COLO668 (cell line): Measurements from ENCODE around the gene ITPK1.

ENCODE experiments used
- DNase-seq: peaks from one replicate; lab custom pipeline; 2025; ENCODE audit not compliant: unreplicated experiment; lab: John Stamatoyannopoulos, UW

The ITPK1 gene

DNA sequence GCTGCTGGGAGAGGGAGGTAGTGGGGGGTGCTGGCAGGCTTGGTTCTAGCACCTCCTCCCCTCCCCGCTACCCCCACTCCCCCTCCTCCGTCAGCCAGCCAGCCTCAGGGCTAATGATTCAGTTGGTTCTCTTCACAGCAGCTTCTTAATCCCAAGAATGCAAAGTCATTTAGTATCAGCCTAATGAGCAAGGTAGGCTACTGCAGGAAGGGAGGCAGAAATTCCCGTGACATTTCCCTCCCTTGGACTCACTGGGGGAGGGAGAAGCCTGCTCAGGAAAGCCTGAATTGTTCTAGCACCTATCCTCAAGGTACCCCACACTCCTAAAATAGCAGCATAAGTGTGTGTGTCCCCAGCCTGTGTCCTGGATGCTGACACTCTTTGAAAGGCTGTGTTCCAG is 29.8 kb downstream of the ITPK1 start:
- DNase-seq, result no peak

DNA sequence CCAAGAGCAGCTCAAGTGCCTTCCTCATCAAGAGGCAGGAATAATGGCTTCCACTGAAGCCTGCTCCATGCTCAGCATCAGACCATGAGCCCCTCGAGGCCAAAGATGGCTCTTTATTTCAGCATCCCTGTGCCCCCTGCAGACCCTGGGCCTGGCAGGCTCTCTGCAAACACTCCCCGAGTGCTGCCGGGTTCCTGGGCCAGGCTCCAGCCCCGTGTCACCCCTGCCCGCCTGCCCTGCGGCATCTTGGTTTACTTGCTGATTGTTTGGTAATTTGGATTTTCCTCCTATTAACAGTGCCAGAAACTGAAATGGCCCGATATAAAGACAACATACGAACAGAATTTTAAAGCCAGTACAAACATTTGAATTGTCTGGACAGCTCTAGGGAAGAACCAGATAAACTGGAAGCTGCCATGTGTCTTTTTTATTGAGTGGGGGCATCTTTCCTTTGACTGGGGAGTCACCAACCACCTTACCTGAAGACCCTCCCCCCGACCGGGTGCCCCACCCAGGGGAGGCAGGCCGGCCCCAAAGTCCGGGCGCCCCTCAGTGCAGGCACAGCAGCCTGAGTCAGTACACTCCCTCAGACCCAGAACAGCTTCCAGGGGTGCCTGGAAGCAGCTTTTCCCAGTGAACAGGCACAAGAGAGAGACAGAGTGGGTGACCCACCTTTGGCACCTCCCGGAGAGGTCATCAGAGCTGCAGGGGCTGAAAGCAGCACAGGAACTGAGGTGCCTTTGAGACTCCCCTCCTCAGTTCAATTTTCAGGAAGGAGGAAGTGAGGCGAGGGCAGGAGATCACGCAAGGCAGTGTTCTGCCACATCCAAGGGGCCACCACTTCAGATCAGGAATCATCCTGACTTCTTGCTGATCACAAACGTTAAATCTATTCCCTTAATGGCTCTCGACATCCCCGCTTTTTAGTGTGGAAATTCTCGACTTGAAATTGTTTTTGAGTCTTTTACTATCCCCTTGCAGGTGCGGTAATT is 30.6 kb downstream of the ITPK1 start:
- no peak for DNase-seq

DNA sequence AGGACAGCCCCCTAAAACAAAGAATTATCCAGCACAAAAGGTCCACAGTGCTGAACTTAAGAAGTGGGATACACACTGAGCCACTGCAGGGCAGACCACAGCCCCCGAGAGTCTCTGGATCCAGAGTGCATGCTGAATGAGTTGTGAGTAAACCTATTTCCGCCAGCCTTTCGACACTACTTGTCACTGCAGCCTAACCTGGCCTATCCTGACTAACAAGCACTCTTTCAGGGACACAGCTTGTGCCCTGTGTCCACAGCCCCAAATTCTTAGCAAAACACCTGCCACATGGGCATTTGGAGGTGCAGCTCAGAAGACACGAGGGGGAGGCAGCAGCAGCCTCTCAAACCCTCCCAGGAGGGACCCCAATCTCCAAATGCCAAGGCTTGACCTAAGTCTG is 31.3 kb downstream of the ITPK1 start:
- no peak for DNase-seq

- no peak for DNase-seq
Measured at GRCh38 chr14:93083917-93084316, 31.8 kb downstream of the ITPK1 start.

DNA sequence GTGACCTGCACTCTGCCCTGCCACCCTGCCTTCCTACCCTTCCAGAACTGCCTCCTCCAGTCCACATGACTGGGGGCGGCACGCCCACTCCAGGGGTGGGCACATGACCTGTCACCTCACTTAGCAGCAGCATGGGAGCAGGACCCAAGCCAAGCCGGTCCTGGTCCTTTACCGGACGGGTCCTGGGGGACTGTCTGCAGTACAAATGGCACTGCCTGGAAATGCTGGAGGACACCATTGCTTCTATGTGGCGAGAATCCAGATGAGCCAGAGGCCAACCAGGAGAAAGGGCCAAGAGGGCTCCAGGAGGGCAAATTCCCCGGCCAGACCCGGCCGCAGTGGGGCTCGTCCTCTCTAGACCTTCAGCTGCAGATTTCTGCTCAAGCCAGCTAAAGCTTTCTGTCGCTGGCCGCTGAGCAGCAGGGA is 33.1 kb downstream of the ITPK1 start:
- DNase-seq, result no peak

GRCh38 chr14:93081876-93082570 is 33.7 kb downstream of the ITPK1 start:
- DNase-seq, result no peak

GRCh38 chr14:93079865-93080403 is 35.8 kb downstream of the ITPK1 start:
- no peak for DNase-seq

GRCh38 chr14:93079321-93079720 is 36.4 kb downstream of the ITPK1 start:
- no peak for DNase-seq

DNA sequence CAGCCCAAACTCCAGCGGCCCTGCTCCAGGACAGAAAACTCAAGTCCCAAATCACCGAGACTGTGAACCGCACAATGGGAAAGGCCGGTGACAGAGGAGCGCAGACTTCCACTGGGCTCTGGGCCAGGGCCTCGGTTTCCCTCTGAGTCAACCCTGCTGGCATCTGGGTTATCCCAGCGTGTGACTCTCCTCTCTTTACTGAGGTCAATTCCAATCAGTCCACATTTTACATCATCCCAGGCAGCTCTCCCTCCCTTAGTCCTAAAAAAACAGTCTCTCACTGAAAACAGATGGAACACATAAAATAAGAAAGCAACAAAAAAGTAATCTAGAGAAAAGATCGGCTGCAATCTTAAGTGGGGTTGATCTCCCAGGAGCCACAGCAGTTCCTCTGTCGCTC is 36.9 kb downstream of the ITPK1 start:
- no peak for DNase-seq

- DNase-seq, result no peak
Measured at GRCh38 chr14:93076755-93077154, 39.0 kb downstream of the ITPK1 start.

GRCh38 chr14:93075891-93076290 is 39.8 kb downstream of the ITPK1 start:
- DNase-seq, result no peak

- no peak for DNase-seq
Measured at GRCh38 chr14:93073910-93074769, 41.6 kb downstream of the ITPK1 start.

GRCh38 chr14:93073358-93073707 is 42.4 kb downstream of the ITPK1 start:
- DNase-seq, result no peak

GRCh38 chr14:93072659-93073357 is 42.9 kb downstream of the ITPK1 start:
- DNase-seq, result no peak

GRCh38 chr14:93068711-93069110 is 47.0 kb downstream of the ITPK1 start:
- DNase-seq, result no peak

- no peak for DNase-seq
Measured at GRCh38 chr14:93067088-93067487, 48.6 kb downstream of the ITPK1 start.

- DNase-seq, result no peak
Measured at GRCh38 chr14:93065272-93065730, 50.4 kb downstream of the ITPK1 start.

DNA sequence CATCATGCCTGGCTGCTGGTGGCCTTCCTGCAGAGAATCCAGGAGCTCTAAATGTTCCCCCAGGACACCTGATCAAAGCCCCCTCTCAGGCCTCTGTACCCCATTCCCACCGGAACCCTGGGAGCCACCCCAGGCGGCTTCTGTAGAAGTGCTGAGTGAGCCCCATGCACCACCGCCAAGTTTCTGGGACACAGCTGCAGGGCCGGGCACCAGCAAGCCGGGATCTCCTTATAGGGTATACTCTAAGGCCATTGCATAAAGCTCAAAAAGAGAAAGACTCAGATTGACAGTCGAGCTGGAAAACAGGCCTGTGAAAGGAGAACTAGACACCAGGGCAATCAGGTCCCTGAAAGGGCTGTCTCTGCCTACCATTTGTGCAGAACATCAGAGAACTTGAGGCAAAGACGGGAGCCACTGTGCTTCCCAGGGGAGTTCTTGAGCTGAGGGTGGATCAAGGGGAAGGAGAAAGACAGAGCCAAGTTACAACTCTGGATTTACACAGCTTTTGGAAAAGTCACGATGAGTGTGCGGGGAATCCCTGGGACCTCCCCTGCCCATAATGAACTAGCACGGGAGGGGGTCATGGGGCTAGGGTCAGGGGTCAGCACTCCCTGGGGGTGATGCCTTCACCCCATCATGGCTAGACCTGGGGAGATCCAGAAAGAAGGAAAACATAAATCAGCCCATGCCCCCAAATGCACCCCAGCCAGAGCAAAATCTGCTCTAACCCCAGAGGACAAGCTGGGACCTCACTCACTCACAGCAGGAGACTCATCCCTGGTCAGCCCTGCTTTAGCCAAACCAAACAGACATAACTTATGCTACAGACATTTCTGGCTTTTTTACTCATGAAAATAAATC is 51.1 kb downstream of the ITPK1 start:
- DNase-seq, result no peak

GRCh38 chr14:93063393-93063792 is 52.3 kb downstream of the ITPK1 start:
- DNase-seq, result no peak
